Uterus (tissue), 2 donors: ENCODE measurements around the gene EHMT1.

Source experiments
- POLR2A ChIP-seq, 2 donors: fragments of 450-650 bp; IDR thresholded peaks; one replicate each; pipeline ENCODE4 v1.6.1; 2016; ENCODE audit warnings: antibody characterized with exemption in 2 of 2, mild to moderate bottlenecking in 1 of 2, moderate library complexity in 1 of 2
- TF ChIP-seq, protein P1 (sequence below), 4 experiments: fragments of 200-600 bp in 2 of 4; fragments of 450-650 bp in 2 of 4; sonication (generic) in 2 of 4; IDR thresholded peaks; one replicate each; pipeline ENCODE4 v1.5.1; 2016 to 2019; ENCODE audit warnings: antibody characterized with exemption in 4 of 4, mild to moderate bottlenecking in 2 of 4, moderate library complexity in 1 of 4

DNA sequence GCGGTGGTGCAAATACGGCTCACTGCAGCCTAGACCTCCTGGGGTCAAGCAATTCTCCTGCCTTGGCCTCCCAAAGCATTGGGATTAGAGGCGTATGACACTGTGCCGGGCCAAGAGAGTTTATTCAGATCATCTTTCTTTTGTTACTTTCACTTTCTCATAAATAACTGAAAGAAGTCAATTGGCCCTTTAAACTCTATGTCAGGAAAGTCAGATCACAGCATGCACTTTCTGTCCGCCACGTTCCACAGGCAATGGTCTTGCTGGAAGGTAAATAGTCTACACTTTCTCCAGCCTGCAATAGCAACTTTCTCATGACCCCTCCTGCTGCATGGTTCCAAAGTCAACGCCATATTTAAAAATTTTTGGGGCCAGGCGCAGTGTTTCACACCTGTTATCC, 19.9 kb upstream of the EHMT1 start:
- TF ChIP-seq, protein P1, sequence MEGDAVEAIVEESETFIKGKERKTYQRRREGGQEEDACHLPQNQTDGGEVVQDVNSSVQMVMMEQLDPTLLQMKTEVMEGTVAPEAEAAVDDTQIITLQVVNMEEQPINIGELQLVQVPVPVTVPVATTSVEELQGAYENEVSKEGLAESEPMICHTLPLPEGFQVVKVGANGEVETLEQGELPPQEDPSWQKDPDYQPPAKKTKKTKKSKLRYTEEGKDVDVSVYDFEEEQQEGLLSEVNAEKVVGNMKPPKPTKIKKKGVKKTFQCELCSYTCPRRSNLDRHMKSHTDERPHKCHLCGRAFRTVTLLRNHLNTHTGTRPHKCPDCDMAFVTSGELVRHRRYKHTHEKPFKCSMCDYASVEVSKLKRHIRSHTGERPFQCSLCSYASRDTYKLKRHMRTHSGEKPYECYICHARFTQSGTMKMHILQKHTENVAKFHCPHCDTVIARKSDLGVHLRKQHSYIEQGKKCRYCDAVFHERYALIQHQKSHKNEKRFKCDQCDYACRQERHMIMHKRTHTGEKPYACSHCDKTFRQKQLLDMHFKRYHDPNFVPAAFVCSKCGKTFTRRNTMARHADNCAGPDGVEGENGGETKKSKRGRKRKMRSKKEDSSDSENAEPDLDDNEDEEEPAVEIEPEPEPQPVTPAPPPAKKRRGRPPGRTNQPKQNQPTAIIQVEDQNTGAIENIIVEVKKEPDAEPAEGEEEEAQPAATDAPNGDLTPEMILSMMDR (IDR thresholded peaks at IDR 0.05) = no peak
- no peak for TF ChIP-seq POLR2A (IDR thresholded peaks at IDR 0.05)
